Measurements from ENCODE around the gene FCRL5. TPM values are rescaled to one million over a fixed set of nuclear protein-coding genes. Genes with fewer than 3 reads are reported as not detected.

Gene FCRL5
- polyA plus RNA-seq, 1 experiment: not detected

DNA sequence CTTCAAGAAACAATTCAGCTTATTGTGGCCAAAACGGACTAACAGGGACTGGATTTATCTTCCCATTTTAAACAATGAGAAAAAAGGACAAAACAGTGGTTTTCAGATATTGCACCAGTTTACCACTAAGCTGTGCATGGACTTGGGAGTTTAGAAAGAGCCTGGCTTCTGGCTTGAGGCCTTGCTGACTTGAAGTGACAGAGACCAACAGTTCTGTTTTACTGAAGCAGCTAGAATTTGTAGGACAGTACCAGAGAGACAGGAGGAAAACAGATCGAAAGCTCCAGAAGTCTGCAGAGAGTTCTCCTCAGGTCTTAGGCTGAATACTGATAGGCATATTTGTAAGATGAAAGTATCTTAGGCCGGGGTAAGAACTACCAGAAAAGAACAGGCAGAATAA is 25.1 kb upstream of the FCRL5 start:
- ChIA-PET CTCF (interaction anchor here (0.5 to 2.3 kb wide), 2 partner anchors 371 to 428 kb away, joined by 4 to 5 read pairs; no protein-coding TSS in a partner anchor), POLR2A (no interaction called here)
- no peak overlapping the region for H3K4me3 ChIP-seq (ENCODE audit: low read depth, low read length)
- H3K27me3 ChIP-seq (ENCODE audit: control insufficient read depth, insufficient read depth, low read length): no peaks in the 10 kb centered on the region
- H3K27ac ChIP-seq (ENCODE audit: low read depth, low read length): no peak overlapping the region
- no peak for DNase-seq (ENCODE audit: low read depth, low spot score)
- TF ChIP-seq, protein P1, sequence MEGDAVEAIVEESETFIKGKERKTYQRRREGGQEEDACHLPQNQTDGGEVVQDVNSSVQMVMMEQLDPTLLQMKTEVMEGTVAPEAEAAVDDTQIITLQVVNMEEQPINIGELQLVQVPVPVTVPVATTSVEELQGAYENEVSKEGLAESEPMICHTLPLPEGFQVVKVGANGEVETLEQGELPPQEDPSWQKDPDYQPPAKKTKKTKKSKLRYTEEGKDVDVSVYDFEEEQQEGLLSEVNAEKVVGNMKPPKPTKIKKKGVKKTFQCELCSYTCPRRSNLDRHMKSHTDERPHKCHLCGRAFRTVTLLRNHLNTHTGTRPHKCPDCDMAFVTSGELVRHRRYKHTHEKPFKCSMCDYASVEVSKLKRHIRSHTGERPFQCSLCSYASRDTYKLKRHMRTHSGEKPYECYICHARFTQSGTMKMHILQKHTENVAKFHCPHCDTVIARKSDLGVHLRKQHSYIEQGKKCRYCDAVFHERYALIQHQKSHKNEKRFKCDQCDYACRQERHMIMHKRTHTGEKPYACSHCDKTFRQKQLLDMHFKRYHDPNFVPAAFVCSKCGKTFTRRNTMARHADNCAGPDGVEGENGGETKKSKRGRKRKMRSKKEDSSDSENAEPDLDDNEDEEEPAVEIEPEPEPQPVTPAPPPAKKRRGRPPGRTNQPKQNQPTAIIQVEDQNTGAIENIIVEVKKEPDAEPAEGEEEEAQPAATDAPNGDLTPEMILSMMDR (IDR thresholded peaks at IDR 0.05; ENCODE audit: low read depth, low read length): no peak
- H3K9me3 ChIP-seq (ENCODE audit: control insufficient read depth, insufficient read depth, low read length): no peaks in the 10 kb centered on the region

DNA sequence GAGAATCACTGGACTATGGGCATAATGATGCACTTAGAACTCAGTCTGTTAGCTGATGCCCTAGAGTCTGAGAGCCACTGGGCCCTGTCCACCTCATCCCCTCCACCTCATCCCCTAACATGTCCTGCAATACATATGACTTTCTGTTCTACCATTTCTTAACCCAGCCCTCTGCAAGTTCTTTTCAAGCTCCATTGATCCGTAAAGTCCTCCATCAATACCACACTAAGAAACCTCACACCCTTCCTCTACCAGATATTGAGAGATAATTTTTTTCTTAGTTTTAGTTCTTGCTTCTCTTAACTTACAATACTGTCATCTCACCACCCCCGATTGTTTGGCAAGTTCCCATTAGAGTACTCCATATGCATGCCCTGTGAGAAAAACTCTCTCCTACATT is 23.4 kb upstream of the FCRL5 start:
- POLR2A ChIA-PET: no interaction called here
- CTCF ChIA-PET: no interaction called here

DNA sequence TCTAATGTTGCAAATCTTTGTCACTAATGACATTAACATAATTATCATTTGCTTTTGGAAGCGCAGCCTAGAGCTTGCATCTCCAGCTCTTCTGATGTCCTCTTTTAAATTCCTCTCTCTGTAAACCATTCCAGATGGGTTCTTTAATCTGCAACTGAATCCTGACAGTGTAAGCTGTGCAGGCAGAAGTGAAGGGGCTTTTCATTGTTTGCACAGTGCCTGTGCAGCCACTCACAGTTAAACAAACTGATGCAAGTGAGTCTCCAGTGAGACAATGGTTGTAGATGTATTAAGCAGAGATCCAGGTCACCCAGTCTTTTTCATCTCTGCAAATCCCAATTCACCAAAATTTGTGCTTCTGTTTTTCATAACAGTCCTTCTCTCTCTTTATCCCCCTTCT is 22.5 kb upstream of the FCRL5 start:
- H3K27me3 ChIP-seq (ENCODE audit: control insufficient read depth, insufficient read depth, low read length): no peaks in the 10 kb centered on the region
- CTCF ChIA-PET: no interaction called here
- H3K9me3 ChIP-seq (ENCODE audit: control insufficient read depth, insufficient read depth, low read length): no peaks in the 10 kb centered on the region
- TF ChIP-seq, protein P1 (IDR thresholded peaks at IDR 0.05; ENCODE audit: low read depth, low read length): no peak
- no peak overlapping the region for H3K4me3 ChIP-seq (ENCODE audit: low read depth, low read length)
- POLR2A ChIA-PET: no interaction called here
- no peak for DNase-seq (ENCODE audit: low read depth, low spot score)
- H3K27ac ChIP-seq (ENCODE audit: low read depth, low read length): no peak overlapping the region

More for the DNA sequence above, 23.4 kb upstream of the FCRL5 start:
- Histone ChIP-seq H3K9me3 (ENCODE audit: control insufficient read depth, insufficient read depth, low read length) (no peaks in the 10 kb centered on the region), H3K4me3 (ENCODE audit: low read depth, low read length) (no peak overlapping the region), H3K27me3 (ENCODE audit: control insufficient read depth, insufficient read depth, low read length) (no peaks in the 10 kb centered on the region), H3K27ac (ENCODE audit: low read depth, low read length) (no peak overlapping the region)
- TF ChIP-seq, protein P1 (IDR thresholded peaks at IDR 0.05; ENCODE audit: low read depth, low read length): no peak
- no peak for DNase-seq (ENCODE audit: low read depth, low spot score)

DNA sequence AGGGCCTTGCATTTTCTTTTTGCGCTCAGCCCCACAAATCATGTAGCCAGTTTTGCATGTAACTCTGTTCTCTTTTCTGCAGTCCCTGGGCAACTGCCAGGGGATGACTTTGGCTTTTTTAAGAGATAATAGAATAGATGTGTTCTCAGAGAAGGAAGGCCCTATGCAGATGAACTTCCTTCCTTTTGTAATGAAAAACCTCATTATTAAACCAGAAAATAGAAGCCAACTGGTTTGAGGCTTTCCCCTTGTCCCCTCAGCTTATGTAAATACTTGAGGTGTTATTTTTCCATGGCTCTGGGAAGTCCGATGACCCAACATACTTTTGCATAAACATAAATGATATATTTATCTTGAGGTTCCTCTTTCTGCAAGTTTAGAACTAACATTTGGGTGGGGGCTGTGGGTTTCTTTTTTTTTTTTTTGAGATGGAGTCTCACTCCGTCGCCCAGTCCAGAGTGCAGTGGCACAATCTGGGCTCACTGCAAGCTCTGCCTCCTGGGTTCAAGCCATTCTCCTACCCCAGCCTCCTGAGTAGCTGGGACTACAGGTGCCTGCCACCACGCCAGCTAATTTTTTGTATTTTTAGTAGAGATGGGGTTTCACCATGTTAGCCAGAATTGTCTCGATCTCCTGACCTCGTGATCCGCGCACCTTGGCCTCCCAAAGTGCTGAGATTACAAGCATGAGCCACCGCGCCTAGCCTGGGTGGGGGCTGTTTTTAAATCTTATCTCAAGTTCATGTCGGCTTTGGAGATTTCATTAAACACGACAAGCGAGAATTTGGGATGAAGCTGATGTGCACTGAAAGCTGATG is 14.4 kb upstream of the FCRL5 start:
- H3K27ac ChIP-seq (ENCODE audit: low read depth, low read length): no peak overlapping the region
- ChIA-PET CTCF (no interaction called here), POLR2A (no interaction called here)
- TF ChIP-seq, protein P1 (IDR thresholded peaks at IDR 0.05; ENCODE audit: low read depth, low read length): no peak
- no peak overlapping the region for H3K4me3 ChIP-seq (ENCODE audit: low read depth, low read length)
- no peak for DNase-seq (ENCODE audit: low read depth, low spot score)
- H3K9me3 ChIP-seq (ENCODE audit: control insufficient read depth, insufficient read depth, low read length): no peaks in the 10 kb centered on the region
- H3K27me3 ChIP-seq (ENCODE audit: control insufficient read depth, insufficient read depth, low read length): no peaks in the 10 kb centered on the region

- CTCF ChIA-PET: interaction anchor here (4.1 kb wide), 1 partner anchor 18 kb away, joined by 19 read pairs; no protein-coding TSS in a partner anchor
Measured at GRCh38 chr1:157562515-157562914, 10.2 kb upstream of the FCRL5 start.

More at GRCh38 chr1:157562515-157562914, 10.2 kb upstream of the FCRL5 start:
- DNase-seq (ENCODE audit: low read depth, low spot score): no peak
- Histone ChIP-seq H3K27ac (ENCODE audit: low read depth, low read length) (no peak overlapping the region), H3K9me3 (ENCODE audit: control insufficient read depth, insufficient read depth, low read length) (no peaks in the 10 kb centered on the region), H3K4me3 (ENCODE audit: low read depth, low read length) (no peak overlapping the region), H3K27me3 (ENCODE audit: control insufficient read depth, insufficient read depth, low read length) (no peaks in the 10 kb centered on the region)
- POLR2A ChIA-PET: no interaction called here
- TF ChIP-seq, protein P1 (IDR thresholded peaks at IDR 0.05; ENCODE audit: low read depth, low read length): no peak

Data from AG04450 (cell line).